ENCODE results near the gene MPPE1.
"Not testable (repeated sequence)": the region's sequence is repeated elsewhere in the genome, so short reads cannot be mapped to it uniquely, and the experiment has no call there.

Gene MPPE1

GRCh38 chr18:11908182-11909060 lies at the start of gene MPPE1:
TSS of gene MPPE1 (minus strand) at chr18:11908317. CDS start at chr18:11897264, 11,053 bp downstream.
- peaks cover 20% of the 10 kb centered on the region for H3K4me1 Mint-ChIP-seq (ENCODE audit: low read depth)
- peak within 1 kb of the TSS; percentile 93 for H3K4me3 Mint-ChIP-seq
- peaks cover 15% of the 10 kb centered on the region for H3K36me3 Mint-ChIP-seq (ENCODE audit: low read depth)
- peak within 1 kb of the TSS; percentile 91 for H3K27ac Mint-ChIP-seq
- no peaks in the 10 kb centered on the region for H3K27me3 Mint-ChIP-seq
- H3K9me3 Mint-ChIP-seq: no peaks in the 10 kb centered on the region

- H3K9me3 Mint-ChIP-seq: peaks cover 14% of the 10 kb centered on the region
- no peaks in the 10 kb centered on the region for H3K4me1 Mint-ChIP-seq (ENCODE audit: low read depth)
- H3K27ac Mint-ChIP-seq: no peak overlapping the region
- H3K27me3 Mint-ChIP-seq: no peaks in the 10 kb centered on the region
- H3K4me3 Mint-ChIP-seq: no peak overlapping the region
- peaks cover 3% of the 10 kb centered on the region for H3K36me3 Mint-ChIP-seq (ENCODE audit: low read depth)
Observed at GRCh38 chr18:11957636-11958035, 49.5 kb upstream of the MPPE1 start.

GRCh38 chr18:11956371-11957308 lies 48.5 kb upstream of the MPPE1 start:
- H3K27ac Mint-ChIP-seq: no peak overlapping the region
- H3K9me3 Mint-ChIP-seq: peaks cover 14% of the 10 kb centered on the region
- no peaks in the 10 kb centered on the region for H3K4me1 Mint-ChIP-seq (ENCODE audit: low read depth)
- no peaks in the 10 kb centered on the region for H3K27me3 Mint-ChIP-seq
- H3K36me3 Mint-ChIP-seq (ENCODE audit: low read depth): peaks cover 3% of the 10 kb centered on the region
- H3K4me3 Mint-ChIP-seq: no peak overlapping the region

- H3K4me1 Mint-ChIP-seq (ENCODE audit: low read depth): no peaks in the 10 kb centered on the region
- H3K27me3 Mint-ChIP-seq: no peaks in the 10 kb centered on the region
- H3K4me3 Mint-ChIP-seq: no peak overlapping the region
- H3K36me3 Mint-ChIP-seq (ENCODE audit: low read depth): peaks cover 3% of the 10 kb centered on the region
- no peak overlapping the region for H3K27ac Mint-ChIP-seq
- H3K9me3 Mint-ChIP-seq: peaks cover 14% of the 10 kb centered on the region
Observed at GRCh38 chr18:11955239-11956029, 47.3 kb upstream of the MPPE1 start.

GRCh38 chr18:11953113-11953512 lies 45.0 kb upstream of the MPPE1 start:
- Mint-ChIP-seq H3K9me3 (peaks cover 14% of the 10 kb centered on the region), H3K27ac (peak overlapping the region; percentile 24), H3K4me1 (ENCODE audit: low read depth) (no peaks in the 10 kb centered on the region), H3K27me3 (no peaks in the 10 kb centered on the region), H3K4me3 (no peak overlapping the region), H3K36me3 (ENCODE audit: low read depth) (peaks cover 3% of the 10 kb centered on the region)

- Mint-ChIP-seq H3K4me3 (no peak overlapping the region), H3K9me3 (no peaks in the 10 kb centered on the region), H3K27me3 (no peaks in the 10 kb centered on the region), H3K36me3 (ENCODE audit: low read depth) (no peaks in the 10 kb centered on the region), H3K27ac (no peak overlapping the region), H3K4me1 (ENCODE audit: low read depth) (peaks cover 11% of the 10 kb centered on the region)
Observed at GRCh38 chr18:11951390-11951851, 43.3 kb upstream of the MPPE1 start.

- Mint-ChIP-seq H3K4me1 (ENCODE audit: low read depth) (peaks cover 13% of the 10 kb centered on the region), H3K36me3 (ENCODE audit: low read depth) (no peaks in the 10 kb centered on the region), H3K9me3 (no peaks in the 10 kb centered on the region), H3K27ac (no peak overlapping the region), H3K27me3 (no peaks in the 10 kb centered on the region), H3K4me3 (no peak overlapping the region)
Observed at GRCh38 chr18:11950824-11951223, 42.7 kb upstream of the MPPE1 start.

GRCh38 chr18:11948852-11949523 lies 40.9 kb upstream of the MPPE1 start:
- Mint-ChIP-seq H3K27me3 (no peaks in the 10 kb centered on the region), H3K36me3 (ENCODE audit: low read depth) (no peaks in the 10 kb centered on the region)

GRCh38 chr18:11947214-11948191 lies 39.4 kb upstream of the MPPE1 start:
- Mint-ChIP-seq H3K36me3 (ENCODE audit: low read depth) (no peaks in the 10 kb centered on the region), H3K27me3 (no peaks in the 10 kb centered on the region)

More at GRCh38 chr18:11948852-11949523, 40.9 kb upstream of the MPPE1 start:
- Mint-ChIP-seq H3K27ac (no peak overlapping the region), H3K9me3 (no peaks in the 10 kb centered on the region), H3K4me1 (ENCODE audit: low read depth) (peaks cover 13% of the 10 kb centered on the region), H3K4me3 (no peak overlapping the region)

GRCh38 chr18:11946756-11947155 lies 38.6 kb upstream of the MPPE1 start:
- Mint-ChIP-seq H3K36me3 (ENCODE audit: low read depth) (no peaks in the 10 kb centered on the region), H3K4me1 (ENCODE audit: low read depth) (peaks cover 13% of the 10 kb centered on the region), H3K27ac (peak overlapping the region; percentile 9), H3K27me3 (no peaks in the 10 kb centered on the region), H3K4me3 (peak overlapping the region; percentile 32), H3K9me3 (no peaks in the 10 kb centered on the region)

More at GRCh38 chr18:11947214-11948191, 39.4 kb upstream of the MPPE1 start:
- no peaks in the 10 kb centered on the region for H3K9me3 Mint-ChIP-seq
- H3K4me3 Mint-ChIP-seq: peak overlapping the region; percentile 83
- peak overlapping the region; percentile 93 for H3K27ac Mint-ChIP-seq
- peaks cover 13% of the 10 kb centered on the region for H3K4me1 Mint-ChIP-seq (ENCODE audit: low read depth)

- not testable (repeated sequence) for H3K27ac Mint-ChIP-seq; H3K27me3 Mint-ChIP-seq; H3K9me3 Mint-ChIP-seq; H3K36me3 Mint-ChIP-seq (ENCODE audit: low read depth)
- H3K4me1 Mint-ChIP-seq (ENCODE audit: low read depth): peaks cover 13% of the 10 kb centered on the region
- peak overlapping the region; percentile 32 for H3K4me3 Mint-ChIP-seq
Observed at GRCh38 chr18:11945834-11946659, 37.9 kb upstream of the MPPE1 start.

GRCh38 chr18:11944786-11945185 lies 36.7 kb upstream of the MPPE1 start:
- no peak overlapping the region for H3K27ac Mint-ChIP-seq
- H3K9me3 Mint-ChIP-seq: no peaks in the 10 kb centered on the region
- H3K36me3 Mint-ChIP-seq (ENCODE audit: low read depth): no peaks in the 10 kb centered on the region
- no peak overlapping the region for H3K4me3 Mint-ChIP-seq
- peaks cover 13% of the 10 kb centered on the region for H3K4me1 Mint-ChIP-seq (ENCODE audit: low read depth)
- H3K27me3 Mint-ChIP-seq: no peaks in the 10 kb centered on the region

All from stimulated activated naive CD8-positive, alpha-beta T cell treated with anti-CD3 and anti-CD28 coated beads, Interleukin-15, Interleukin-2, amounts not matched to agents 100 ng/mL and 50 ng/mL, for 24 hours (primary cell).